T-helper 1 cell (primary cell): ENCODE results near the gene ZNF358.

Experiments used
- DNase-seq, 5 donors: peaks; one replicate each; pipeline ENCODE4 v3.0.0-alpha.2; 2012 to 2020
- total RNA-seq, 4 donors: gene quantifications; one replicate each; lab custom pipeline; 2026; lab: John Stamatoyannopoulos, UW

The ZNF358 gene
- total RNA-seq: 0.27 to 5.5 (median 1.3) reads per million in 4 donors

- DNase-seq: peak in 1 of 5 donors; percentile 21
Observed at GRCh38 chr19:7515645-7516151, at the start of gene ZNF358. ZNF358 (plus strand) TSS chr19:7516103; CDS start chr19:7519243, 3,140 bp downstream.

- DNase-seq: no peak
Observed at GRCh38 chr19:7467009-7467989, 48.6 kb upstream of the ZNF358 start.

- no peak for DNase-seq
Observed at GRCh38 chr19:7468840-7469239, 47.1 kb upstream of the ZNF358 start.

GRCh38 chr19:7469669-7470285 is 46.1 kb upstream of the ZNF358 start:
- DNase-seq: no peak

GRCh38 chr19:7470540-7471305 is 45.2 kb upstream of the ZNF358 start:
- DNase-seq: no peak

- no peak for DNase-seq
Observed at GRCh38 chr19:7471696-7472615, 43.9 kb upstream of the ZNF358 start.

GRCh38 chr19:7475665-7476064 is 40.2 kb upstream of the ZNF358 start:
- no peak for DNase-seq

GRCh38 chr19:7476241-7476640 is 39.7 kb upstream of the ZNF358 start:
- no peak for DNase-seq

- no peak for DNase-seq
Observed at GRCh38 chr19:7476777-7477494, 39.0 kb upstream of the ZNF358 start.

- no peak for DNase-seq
Observed at GRCh38 chr19:7477758-7478157, 38.1 kb upstream of the ZNF358 start.

- DNase-seq: no peak
Observed at GRCh38 chr19:7478173-7478842, 37.6 kb upstream of the ZNF358 start.

GRCh38 chr19:7478843-7479227 is 37.1 kb upstream of the ZNF358 start:
- DNase-seq: no peak

- no peak for DNase-seq
Observed at GRCh38 chr19:7480222-7480969, 35.5 kb upstream of the ZNF358 start.

GRCh38 chr19:7480970-7481255 is 35.0 kb upstream of the ZNF358 start:
- no peak for DNase-seq

GRCh38 chr19:7482584-7483439 is 33.1 kb upstream of the ZNF358 start:
- DNase-seq: no peak

- no peak for DNase-seq
Observed at GRCh38 chr19:7483720-7484201, 32.1 kb upstream of the ZNF358 start.

- DNase-seq: no peak
Observed at GRCh38 chr19:7486923-7487322, 29.0 kb upstream of the ZNF358 start.

- DNase-seq: peak; percentile 73 to 89 (median 85)
Observed at GRCh38 chr19:7488736-7489353, 27.1 kb upstream of the ZNF358 start, which contains the start of gene PEX11G. PEX11G (minus strand) TSS chr19:7489035; CDS start chr19:7489010, 25 bp downstream.
